HG03432 (cell line): ENCODE results near the gene CFAP97D2.
"Not testable (repeated sequence)": the region's sequence is repeated elsewhere in the genome, so short reads cannot be mapped to it uniquely, and the experiment has no call there.

Experiments
- ATAC-seq: cut with Tn5 transposase; IDR thresholded peaks from one replicate; pipeline ENCODE4 v1.9.1; 2021; ENCODE audit warnings: mild to moderate bottlenecking, moderate library complexity; ENCODE audit not compliant: unreplicated experiment

CFAP97D2 gene

DNA sequence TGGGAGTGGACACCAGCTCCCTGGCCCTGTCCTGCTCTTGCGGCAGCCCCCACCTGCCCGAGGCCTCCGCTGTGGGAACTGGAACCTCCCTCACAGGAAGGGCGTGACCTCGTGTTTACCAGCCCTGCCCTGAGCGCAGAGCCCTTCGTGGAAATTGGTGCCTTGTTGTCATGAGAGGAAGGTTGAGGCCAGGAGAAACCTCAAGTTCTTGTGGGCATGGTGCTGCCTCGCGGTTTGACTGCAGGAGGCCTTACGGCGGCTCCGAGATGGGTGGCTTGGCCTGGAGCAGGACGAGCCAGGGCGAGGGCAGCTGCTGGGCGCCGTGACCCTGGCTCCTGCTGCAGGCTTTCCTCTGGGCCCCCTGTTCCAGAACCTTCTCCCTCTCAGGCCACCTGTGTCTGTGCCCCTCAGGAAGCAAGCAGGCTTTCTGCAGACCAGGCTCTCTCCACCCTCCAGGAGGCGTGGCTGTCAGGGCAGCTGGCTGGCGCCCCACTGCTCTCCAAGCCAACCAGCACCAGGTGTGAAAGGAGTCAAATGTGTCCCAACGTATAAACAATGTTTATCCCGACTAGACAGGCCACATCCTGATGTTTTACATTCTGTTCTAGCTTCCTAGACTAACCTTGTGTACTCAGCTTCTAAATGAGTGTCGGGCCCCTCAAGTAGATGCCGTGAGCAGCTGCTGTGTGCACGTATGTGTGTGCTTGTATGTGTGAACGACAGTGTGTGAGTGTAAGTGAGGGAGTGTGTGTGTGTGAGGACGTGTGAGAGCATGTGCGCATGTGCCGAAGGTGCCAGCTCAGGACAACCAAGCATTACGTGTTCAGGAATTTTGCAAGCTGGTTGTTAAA, 36.2 kb upstream of the CFAP97D2 start:
- ATAC-seq: no peak

DNA sequence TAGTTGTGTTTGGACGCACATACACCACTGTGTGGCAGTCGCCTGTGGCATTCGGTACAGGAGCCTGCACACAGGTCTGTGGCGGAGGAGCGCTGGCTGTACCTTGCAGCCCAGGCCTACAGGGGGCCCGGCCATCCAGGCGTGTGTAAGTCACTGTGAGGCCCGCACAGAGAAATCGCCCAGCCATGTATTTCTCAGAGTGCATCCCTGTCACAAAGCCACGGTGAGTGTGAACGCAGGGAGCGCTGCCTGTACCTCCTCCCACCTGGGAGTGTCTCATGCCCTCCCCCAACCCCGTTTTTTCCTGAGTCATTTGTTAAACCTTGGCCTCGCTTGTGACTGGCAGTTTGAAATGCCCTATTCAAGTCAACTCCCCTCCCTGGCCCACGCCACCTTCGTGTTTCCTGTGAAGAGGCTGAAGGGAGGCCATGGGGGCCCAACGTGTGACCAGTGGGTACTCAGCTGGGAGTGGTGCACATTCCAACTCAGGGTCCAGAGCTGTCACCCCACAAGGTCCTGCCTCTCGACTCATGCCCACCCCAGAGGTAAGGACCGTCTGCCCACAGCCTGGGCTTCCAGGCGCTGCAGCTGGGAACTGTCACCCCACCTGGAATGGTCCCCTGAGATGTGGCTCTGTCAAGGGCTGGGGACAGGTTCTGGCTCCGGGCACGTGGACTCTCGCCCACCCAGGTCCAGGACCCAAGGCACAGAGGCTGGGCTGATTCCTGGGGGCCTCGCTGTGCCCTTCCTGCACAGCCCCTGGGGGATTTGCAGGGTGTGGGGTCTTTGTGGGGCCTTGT, 35.1 kb upstream of the CFAP97D2 start:
- peak; percentile 54 for ATAC-seq

- ATAC-seq: no peak
Measured at GRCh38 chr13:114144606-114145244, 34.3 kb upstream of the CFAP97D2 start.

GRCh38 chr13:114145256-114145655, 33.8 kb upstream of the CFAP97D2 start:
- ATAC-seq: no peak

DNA sequence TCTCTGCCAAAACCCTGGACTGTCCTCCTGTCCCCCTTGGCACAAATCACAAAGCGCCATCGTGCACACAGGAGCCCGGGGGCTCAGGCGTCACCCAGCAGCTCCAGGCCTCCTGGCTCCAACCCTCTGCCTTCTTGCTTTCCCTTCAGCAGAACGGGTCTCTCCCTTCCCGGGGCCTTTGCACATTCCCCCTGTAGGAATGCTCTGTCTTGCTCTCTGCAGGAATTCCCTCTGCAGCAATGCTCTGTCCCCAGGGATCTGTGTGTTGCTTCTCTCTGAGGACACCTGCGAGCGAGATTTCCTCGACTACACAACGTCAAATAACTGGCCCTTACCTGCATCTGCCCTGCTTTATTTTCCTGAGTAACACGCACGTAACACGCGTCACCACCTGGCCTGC, 33.3 kb upstream of the CFAP97D2 start:
- ATAC-seq: no peak

DNA sequence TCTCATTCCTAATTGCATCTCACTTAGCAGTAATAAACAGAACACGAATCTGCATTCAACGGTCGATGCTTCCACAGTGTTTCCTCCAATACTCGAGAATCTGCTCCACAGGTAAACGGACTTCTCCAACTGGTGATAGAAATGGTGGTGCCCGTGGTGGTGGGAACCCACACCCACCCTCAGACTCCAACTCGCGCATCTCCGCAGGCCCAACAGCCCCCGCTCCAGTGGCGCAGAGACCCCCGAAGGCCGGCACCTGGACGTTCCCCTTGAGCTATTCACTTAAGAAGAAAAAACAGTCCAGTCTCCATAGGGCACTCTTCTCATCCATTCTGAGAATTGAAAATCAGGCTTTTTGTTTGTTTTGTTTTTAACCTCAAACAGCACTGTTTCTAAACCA, 32.9 kb upstream of the CFAP97D2 start:
- ATAC-seq: no peak

GRCh38 chr13:114146629-114147028, 32.4 kb upstream of the CFAP97D2 start:
- no peak for ATAC-seq

DNA sequence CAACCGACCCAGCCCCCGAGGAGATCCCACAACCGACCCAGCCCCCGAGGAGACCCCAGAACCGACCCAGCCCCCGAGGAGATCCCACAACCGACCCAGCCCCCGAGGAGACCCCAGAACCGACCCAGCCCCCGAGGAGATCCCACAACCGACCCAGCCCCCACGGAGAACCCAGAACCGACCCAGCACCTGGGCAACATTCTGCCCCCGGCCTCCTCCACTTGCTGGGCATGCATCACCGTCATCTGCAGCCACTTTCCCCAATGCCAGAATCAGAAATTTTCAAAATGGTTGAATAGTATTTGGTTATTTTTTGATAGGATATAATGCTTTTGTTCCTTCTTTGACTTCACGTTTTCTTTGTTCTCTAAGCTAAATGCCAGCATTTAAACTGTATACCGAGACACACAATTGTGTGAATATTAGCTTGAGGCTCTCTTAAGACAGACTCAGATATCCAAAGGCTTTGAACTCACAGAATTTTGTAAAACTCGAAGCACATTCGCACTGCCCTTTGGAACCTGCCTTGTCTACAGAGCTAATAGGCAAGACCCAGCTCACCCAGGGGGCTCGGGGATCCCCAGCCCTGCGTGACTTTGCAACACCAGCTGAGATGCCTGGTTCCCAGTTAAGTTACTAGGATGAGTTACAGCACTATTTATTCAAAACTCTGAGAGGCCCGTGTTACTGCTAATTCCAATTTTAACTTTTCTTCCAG, 31.1 kb upstream of the CFAP97D2 start:
- peak; percentile 27 for ATAC-seq

DNA sequence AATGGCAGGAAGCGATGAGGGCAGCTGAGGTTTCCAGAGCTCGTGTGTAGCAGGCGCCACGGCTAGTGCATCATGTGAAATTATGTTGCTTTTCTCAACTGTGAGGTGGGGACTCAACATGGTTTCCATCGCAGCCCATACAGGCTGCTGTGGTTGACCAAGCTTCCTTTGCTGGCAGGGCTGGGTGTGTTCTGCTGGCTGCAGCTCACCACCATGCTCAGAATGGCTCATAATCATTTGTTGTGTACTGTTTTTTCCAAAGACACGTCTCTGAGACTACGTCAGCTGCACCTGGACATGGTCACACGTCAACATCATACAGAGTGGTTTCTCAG, 30.6 kb upstream of the CFAP97D2 start:
- ATAC-seq: peak; percentile 79

GRCh38 chr13:114148886-114149285, 30.2 kb upstream of the CFAP97D2 start:
- not testable (repeated sequence) for ATAC-seq

DNA sequence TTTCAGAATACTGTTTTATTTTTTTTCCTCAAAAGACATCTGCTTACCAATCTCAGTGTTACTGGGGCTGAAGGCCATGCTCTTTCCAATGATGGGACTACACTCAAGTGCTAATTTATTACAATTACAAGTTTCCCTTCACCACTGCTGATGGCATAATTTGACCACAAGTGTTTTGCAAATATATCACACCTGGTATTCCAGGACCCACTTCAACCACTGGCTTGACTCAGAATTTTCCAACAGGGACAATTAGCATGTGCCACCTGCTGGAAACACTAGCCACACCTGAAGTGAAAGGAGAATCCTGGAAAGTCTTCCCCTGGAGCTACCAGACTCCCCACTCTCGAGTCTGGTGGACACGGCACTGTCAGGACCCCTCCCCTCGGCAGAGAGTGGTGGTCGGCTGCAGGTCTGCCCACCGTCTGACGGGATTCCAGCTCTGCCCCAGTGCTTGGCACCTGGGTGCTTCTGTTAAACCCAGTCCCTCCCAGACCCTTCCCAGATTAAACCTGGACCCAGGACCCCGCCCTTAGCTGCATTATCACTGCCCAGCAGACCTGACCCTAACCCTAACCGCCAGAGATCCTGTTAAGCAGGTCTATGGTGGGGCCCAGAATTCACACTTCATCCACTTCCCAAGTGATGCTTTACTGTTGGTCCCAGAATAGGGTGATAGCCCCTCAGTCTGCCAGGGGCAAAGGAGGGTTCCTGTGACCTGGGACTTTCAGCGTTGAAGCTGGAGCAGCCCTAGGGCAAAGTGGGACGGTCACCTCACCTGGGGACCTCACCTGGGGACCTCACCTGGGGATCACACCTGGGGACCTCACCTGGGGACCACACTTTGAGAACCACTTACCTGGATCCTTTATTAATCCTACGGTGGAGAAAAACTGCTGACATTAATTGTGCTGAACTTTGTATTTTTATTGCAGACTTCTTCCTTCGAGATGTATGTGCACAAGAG, 29.0 kb upstream of the CFAP97D2 start:
- no peak for ATAC-seq

DNA sequence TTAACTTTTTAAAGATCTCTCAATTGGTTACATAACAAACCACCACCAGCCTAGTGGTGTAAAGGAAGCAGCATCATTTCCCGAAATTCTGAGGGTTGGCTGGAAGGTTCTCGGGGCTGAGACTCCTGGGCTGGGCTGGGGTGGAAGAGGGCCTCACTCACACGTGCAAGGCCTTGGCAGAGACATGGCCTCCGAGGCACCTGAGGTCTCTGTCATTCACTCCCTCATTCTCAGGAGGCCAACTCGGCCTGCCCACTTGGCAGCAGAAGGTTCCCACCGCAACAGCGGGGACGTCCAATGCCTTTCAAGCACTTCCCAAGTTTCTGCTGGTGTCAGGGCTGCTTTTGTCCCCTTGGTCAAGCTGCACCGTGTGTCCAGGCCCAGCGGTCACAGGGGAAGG, 28.0 kb upstream of the CFAP97D2 start:
- no peak for ATAC-seq

- no peak for ATAC-seq
Measured at GRCh38 chr13:114151565-114152284, 27.3 kb upstream of the CFAP97D2 start.

- no peak for ATAC-seq
Measured at GRCh38 chr13:114152285-114152645, 26.8 kb upstream of the CFAP97D2 start.

- ATAC-seq: no peak
Measured at GRCh38 chr13:114152831-114153371, 26.2 kb upstream of the CFAP97D2 start.

DNA sequence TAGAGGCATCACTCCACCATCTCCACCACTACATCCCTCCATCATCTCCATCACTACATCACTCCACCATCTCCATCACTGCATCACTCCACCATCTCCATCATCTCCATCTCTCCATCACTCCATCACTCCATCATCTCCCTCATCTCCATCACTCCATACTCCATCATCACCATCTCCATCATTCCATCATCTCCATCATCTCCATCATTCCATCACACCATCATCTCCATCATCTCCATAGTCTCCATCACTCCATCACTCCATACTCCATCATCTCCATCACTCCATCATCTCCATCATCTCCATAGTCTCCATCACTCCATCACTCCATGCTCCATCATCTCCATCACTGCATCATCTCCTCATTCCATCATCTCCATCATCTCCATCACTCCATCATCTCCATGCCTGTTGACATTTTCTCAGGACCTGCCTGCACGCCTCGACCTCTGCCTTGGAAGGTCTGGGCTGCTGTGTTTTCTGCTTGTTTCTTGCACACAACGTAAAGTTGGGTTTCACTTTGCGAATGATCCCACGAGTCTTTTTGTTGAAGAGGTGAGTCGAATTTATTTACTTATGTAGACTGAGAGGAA, 25.5 kb upstream of the CFAP97D2 start:
- no peak for ATAC-seq

- ATAC-seq: no peak
Measured at GRCh38 chr13:114154476-114154875, 24.6 kb upstream of the CFAP97D2 start.

- ATAC-seq: no peak
Measured at GRCh38 chr13:114155320-114155719, 23.7 kb upstream of the CFAP97D2 start.
